ENCODE data around the gene GLIS2.

GLIS2 gene

DNA sequence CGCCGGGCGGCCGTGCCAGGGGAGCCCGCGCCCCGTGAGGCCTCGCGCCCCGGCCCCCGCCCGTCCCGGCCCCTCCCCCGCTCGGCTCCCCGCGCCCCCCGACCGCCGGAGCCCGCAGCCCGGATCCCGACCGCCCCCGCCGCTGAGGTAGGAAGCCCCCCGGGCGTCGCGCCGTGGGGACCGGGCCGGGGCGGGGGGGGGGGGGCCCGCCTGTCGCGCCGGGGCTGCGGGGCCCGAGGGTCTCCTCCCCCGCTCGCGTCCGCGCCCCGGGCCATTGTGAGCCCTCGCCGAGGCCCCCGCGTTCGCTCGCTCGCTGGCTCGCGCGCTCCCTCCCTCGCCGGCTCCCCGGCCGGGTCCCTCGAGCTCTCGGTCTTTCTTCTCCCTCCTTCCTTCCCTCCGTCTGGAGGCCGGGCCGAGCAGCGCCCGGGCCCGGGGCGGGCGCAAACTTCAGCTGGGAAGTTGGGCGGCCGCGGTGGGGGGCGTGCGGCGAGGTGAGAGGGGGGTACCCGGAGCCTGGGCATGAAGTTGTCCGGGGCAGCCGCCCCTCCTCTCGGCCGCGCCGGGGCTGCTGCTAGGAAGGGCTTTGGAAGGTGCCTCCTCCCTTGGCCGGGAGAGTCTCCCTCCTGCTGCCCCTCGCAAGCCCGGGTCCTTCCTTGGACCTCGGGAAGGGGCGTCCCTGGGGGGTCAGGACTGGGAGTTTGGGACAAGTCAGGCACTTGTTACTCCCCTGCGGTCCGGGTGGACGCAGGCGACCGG is 419 bp downstream of the GLIS2 start:
- TF ChIP-seq, protein P1, sequence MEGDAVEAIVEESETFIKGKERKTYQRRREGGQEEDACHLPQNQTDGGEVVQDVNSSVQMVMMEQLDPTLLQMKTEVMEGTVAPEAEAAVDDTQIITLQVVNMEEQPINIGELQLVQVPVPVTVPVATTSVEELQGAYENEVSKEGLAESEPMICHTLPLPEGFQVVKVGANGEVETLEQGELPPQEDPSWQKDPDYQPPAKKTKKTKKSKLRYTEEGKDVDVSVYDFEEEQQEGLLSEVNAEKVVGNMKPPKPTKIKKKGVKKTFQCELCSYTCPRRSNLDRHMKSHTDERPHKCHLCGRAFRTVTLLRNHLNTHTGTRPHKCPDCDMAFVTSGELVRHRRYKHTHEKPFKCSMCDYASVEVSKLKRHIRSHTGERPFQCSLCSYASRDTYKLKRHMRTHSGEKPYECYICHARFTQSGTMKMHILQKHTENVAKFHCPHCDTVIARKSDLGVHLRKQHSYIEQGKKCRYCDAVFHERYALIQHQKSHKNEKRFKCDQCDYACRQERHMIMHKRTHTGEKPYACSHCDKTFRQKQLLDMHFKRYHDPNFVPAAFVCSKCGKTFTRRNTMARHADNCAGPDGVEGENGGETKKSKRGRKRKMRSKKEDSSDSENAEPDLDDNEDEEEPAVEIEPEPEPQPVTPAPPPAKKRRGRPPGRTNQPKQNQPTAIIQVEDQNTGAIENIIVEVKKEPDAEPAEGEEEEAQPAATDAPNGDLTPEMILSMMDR (IDR thresholded peaks at IDR 0.05; ENCODE audit: low read depth, low read length, missing control alignments) = no peak
- DNase-seq (ENCODE audit: extremely low read depth, low read depth) = no peak
- peak overlapping the region; percentile 78 for H3K4me3 ChIP-seq (replicated peaks; ENCODE audit: low read depth, low read length)

DNA sequence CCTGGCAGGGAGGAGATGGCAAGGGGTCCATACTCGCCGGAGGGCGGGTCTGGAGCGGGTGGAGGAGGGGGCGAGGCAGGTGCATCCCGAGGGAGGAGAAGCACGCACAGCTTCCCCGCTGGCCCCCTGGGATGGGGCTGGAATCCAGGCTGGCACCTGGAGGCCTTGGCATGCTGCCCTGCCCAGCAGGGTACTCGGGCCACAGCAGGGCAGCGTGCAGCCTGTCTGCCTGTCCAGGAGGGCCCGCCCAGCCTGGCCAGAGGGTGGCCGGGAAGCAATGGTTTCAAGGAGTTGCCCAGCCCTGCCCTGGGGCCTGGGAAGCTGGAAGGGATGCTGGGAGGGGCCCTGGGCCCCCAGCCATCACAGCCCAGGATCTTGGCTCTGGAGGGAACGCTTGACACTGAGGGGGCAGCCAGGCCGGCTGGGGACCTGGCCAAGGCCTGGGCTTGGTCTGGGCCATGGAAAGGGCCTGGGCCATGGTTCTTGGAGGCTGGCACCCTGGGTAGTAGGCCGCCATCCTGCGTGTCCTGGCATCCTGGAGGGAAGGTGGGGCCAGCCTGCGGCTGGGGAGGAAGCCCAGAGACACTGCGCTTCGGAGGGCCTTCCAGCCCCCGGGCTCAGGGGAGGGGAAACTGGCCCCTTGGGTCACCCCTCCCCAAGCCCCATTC is 1.1 kb downstream of the GLIS2 start:
- TF ChIP-seq, protein P1 (IDR thresholded peaks at IDR 0.05; ENCODE audit: low read depth, low read length, missing control alignments) = no peak
- DNase-seq (ENCODE audit: extremely low read depth, low read depth) = no peak
- peak overlapping the region; percentile 78 for H3K4me3 ChIP-seq (replicated peaks; ENCODE audit: low read depth, low read length)

DNA sequence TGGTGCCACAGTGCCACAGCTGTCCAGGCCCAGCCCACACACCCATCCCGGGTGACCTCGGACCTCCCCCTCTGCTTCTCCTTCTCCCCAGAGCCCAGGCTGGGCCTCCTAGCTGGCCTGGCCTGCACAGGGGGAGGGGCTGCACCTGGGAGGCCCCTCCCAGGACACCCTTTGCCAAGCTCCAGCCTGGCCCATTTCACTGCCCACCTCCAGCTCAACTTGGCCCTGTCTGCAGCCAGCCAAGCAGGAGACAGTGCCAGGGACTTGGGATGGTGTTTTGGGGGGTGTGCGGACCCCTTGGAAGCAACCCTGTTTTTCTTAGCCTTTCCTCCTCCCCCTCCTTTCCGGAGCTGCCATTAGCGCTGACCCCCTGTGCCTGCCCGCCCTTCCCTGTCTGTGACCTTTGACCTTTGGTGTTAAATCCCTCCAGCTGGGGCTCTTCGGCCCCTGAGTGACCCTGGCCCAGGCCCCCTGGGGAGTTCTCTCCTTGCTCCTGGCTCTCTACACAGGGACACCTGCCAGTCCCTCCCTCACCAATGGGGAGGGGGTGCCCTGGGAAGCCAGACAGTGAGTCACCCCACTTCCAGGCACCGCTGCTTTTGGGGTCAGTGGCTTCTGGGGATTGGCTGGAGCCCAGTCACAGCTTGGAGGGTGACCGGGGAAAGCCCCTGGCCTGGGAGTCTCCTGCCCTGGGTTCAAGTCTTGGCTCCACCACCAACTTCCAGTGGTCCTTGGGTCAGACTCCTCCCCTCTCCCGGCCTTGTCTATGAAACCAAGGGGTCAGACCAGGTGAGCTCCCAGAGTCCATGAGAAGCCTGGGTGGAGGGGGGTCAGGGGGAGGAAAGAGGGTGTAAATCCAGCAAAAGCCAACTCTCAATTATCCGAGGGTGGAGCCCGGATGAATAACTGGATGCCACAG is 1.9 kb downstream of the GLIS2 start:
- TF ChIP-seq, protein P1 (IDR thresholded peaks at IDR 0.05; ENCODE audit: low read depth, low read length, missing control alignments) = no peak
- peak overlapping the region; percentile 78 for H3K4me3 ChIP-seq (replicated peaks; ENCODE audit: low read depth, low read length)
- DNase-seq (ENCODE audit: extremely low read depth, low read depth) = no peak

DNA sequence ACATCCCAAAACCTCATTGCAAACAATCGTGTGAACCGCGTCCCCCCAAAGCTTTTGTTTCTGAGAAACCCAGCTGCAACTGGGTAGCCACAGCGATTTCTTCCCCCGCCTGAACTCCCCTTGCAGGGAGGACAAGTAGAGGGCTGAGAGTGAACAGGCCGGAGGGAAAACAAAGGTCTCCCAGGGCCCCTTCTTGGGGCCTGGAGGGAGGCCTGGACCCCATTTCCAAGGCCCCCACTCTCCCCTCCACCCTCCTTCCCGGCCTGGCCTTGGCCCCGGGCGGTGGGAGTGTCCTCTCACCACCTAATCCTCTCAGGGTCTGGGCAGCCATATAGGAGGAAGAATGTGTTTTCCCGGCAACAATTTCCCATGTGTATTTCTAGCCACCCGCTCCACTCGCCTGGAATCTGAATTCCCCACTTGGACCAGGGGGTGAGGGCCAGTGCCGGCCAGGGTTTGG is 2.6 kb downstream of the GLIS2 start:
- DNase-seq (ENCODE audit: extremely low read depth, low read depth) = no peak
- peak overlapping the region; percentile 78 for H3K4me3 ChIP-seq (replicated peaks; ENCODE audit: low read depth, low read length)

DNA sequence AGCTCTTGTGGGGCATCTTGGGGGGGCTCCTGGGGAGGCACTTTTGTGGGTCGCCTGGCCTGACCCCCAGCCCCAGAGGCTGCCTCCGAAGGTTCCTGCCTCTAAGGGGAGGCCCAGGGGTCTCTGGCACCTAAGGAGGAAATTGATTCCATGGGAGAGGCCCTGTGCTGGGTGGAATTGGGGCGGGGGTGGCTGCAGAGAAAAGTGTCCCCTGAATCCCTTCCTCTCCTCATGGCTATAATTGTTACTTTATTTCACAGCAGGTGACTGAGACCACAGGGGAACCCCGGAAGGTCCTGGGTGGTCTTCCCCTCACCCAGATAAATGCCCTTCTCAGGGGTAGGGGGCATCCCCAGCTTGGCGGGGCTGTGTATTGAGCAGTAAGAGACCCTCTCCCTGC is 3.1 kb downstream of the GLIS2 start:
- TF ChIP-seq, protein P1 (IDR thresholded peaks at IDR 0.05; ENCODE audit: low read depth, low read length, missing control alignments) = no peak
- H3K4me3 ChIP-seq (replicated peaks; ENCODE audit: low read depth, low read length) = peak overlapping the region; percentile 78
- DNase-seq (ENCODE audit: extremely low read depth, low read depth) = no peak

More for the DNA sequence above, 2.6 kb downstream of the GLIS2 start:
- TF ChIP-seq, protein P1 (IDR thresholded peaks at IDR 0.05; ENCODE audit: low read depth, low read length, missing control alignments) = no peak
